Mononuclear cell (primary cell): ENCODE measurements around the gene TRIM75. TPM values are rescaled to one million over a fixed set of nuclear protein-coding genes. Genes with fewer than 3 reads are reported as not detected.
"Not testable (repeated sequence)": the region's sequence is repeated elsewhere in the genome, so short reads cannot be mapped to it uniquely, and the experiment has no call there.

ENCODE experiments used
- H3K27me3 ChIP-seq: 2 replicates; pipeline ENCODE4 v1.6.0; 2011; ENCODE audit warnings: low read length, control low read depth; ENCODE audit not compliant: insufficient read depth
- H3K4me1 ChIP-seq: 2 replicates; pipeline ENCODE4 v1.5.1; 2011; ENCODE audit warnings: mild to moderate bottlenecking, low read length, control low read depth; ENCODE audit not compliant: insufficient read depth
- H3K4me3 ChIP-seq: 2 replicates; pipeline ENCODE4 v1.5.1; 2011; ENCODE audit warnings: mild to moderate bottlenecking, low read length, moderate library complexity
- H3K9me3 ChIP-seq: 2 replicates; pipeline ENCODE4 v1.5.1; 2011; ENCODE audit warnings: low read depth, mild to moderate bottlenecking, control low read depth, low read length
- total RNA-seq: library from RNA; depleted of rRNA; stranded (reverse); fragments of >200 nt; gene quantifications from one replicate; pipeline ENCODE4 v1.2.3, GENCODE V29; 2012

TRIM75 gene
- total RNA-seq = not detected

DNA sequence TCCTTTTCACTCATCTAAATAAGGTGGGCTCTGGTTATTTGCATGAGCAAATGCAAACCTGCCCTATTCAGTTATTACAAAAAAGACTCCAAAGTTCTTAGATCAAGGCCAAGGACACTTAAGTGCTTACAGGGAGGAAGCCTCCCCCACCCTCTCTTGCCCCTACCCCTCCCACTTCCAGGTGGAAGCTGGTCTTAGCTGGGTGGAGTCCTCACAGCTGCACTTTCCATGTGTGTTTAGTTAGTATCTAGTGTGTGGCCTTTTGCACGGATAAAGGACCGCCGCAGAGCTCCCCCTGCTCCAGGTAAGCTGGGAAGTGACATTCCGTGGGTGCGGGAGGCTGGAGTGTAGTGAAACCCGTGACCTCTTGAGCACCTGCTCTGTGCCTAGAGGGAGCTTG is at the start of gene TRIM75:
Gene TRIM75, plus strand, starts transcription at position 222 of the 400 bp plus-strand sequence. CDS start 5,282 bp downstream, outside the sequence.
- H3K27me3 ChIP-seq = no peaks in the 10 kb centered on the region
- H3K4me3 ChIP-seq = no peak within 1 kb of the TSS
- no peaks in the 10 kb centered on the region for H3K9me3 ChIP-seq
- no peaks in the 10 kb centered on the region for H3K4me1 ChIP-seq

DNA sequence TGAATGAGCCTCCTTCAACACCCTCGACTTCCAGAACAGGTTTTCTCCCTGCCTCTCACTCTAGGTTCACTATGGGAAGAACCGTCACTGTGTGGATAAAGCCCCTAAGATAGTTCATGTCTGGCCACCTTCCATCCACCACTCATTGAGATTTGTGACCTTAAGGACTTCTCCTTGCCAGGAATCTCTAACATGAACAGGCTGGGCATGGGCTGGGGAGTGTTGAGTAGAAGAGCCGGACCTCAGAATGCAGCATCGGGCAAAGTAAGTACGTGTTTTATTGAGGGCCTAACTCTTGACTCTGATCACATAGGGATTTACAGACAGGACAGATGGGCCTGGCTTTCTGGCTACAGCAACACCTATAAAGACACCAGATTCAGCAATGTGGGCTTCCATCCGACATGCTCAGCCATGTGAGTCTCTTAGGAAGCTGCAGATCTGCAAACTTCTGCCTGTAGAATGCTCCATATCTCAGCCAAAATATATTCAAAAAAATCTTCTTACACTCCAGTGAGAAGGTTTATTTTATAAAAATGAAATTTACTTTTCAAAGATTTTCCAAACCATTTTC is 48.2 kb upstream of the TRIM75 start:
- no peaks in the 10 kb centered on the region for H3K9me3 ChIP-seq
- H3K27me3 ChIP-seq = peaks cover 3% of the 10 kb centered on the region
- no peak overlapping the region for H3K4me3 ChIP-seq
- H3K4me1 ChIP-seq = no peaks in the 10 kb centered on the region

- Histone ChIP-seq H3K4me1 (no peaks in the 10 kb centered on the region), H3K4me3 (no peak overlapping the region), H3K9me3 (no peaks in the 10 kb centered on the region), H3K27me3 (peaks cover 3% of the 10 kb centered on the region)
Observed at GRCh38 chr4:165006456-165006855, 47.2 kb upstream of the TRIM75 start.

GRCh38 chr4:165006886-165007285 is 46.8 kb upstream of the TRIM75 start:
- Histone ChIP-seq H3K4me3 (no peak overlapping the region), H3K27me3 (peaks cover 3% of the 10 kb centered on the region), H3K9me3 (no peaks in the 10 kb centered on the region), H3K4me1 (no peaks in the 10 kb centered on the region)

DNA sequence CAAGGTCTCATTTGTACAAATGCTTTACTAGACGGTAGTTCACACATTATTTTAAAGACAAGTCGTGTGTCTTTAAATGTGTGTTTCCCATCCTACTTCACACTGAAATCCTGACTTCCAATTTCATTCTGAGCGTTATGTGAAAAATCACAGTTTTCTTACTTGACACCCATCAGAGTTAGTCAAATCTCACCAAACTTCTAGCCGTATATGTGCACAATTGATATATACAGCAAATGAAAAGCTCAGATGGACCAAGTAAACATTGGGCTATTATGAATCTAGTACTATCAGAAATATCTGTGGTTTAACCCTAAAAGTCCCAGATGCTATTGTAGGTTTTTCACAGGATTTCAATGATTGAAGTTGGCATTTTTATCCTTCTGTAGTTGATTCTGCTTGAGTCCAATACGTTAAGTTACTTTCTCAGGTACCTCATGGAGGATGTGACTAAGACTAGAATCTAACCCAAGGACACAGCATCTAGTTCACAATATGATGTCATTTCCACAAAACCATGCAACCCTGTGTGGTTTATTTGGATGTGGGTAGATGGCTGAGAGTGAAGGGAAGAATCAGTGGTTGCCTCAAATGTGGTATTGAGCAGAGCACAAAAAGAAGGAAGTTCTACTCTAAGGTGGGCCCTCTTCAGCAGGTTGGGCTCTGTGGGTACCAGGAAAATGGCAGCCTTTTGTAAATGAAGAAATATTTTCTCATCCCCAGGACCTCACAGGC is 44.0 kb upstream of the TRIM75 start:
- Histone ChIP-seq H3K4me1 (no peaks in the 10 kb centered on the region), H3K4me3 (no peak overlapping the region), H3K27me3 (peaks cover 3% of the 10 kb centered on the region), H3K9me3 (no peaks in the 10 kb centered on the region)

GRCh38 chr4:165010487-165010886 is 43.2 kb upstream of the TRIM75 start:
- no peak overlapping the region for H3K4me3 ChIP-seq
- no peaks in the 10 kb centered on the region for H3K27me3 ChIP-seq
- H3K9me3 ChIP-seq = no peaks in the 10 kb centered on the region
- no peaks in the 10 kb centered on the region for H3K4me1 ChIP-seq

DNA sequence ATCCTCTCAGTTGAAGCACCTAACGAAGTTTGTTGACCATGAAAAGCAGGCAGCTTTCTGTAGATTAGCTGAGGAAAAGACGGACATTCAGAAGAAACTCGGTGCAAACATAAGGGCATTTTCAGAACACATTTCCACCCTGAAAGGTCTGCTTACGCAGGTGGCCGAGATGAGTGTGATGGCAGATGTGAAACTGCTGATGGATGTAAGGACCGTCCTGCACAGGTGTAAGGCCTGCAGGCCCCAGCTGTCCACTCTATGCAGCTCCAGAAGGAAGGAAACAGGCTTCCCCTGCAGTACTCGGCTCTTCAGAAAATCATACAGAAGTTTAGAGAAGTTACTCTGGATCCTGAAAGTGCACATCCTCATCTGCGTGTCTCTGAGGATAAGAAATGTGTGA is 42.7 kb upstream of the TRIM75 start:
- Histone ChIP-seq H3K4me3 (no peak overlapping the region), H3K27me3 (no peaks in the 10 kb centered on the region), H3K9me3 (no peaks in the 10 kb centered on the region), H3K4me1 (no peaks in the 10 kb centered on the region)

DNA sequence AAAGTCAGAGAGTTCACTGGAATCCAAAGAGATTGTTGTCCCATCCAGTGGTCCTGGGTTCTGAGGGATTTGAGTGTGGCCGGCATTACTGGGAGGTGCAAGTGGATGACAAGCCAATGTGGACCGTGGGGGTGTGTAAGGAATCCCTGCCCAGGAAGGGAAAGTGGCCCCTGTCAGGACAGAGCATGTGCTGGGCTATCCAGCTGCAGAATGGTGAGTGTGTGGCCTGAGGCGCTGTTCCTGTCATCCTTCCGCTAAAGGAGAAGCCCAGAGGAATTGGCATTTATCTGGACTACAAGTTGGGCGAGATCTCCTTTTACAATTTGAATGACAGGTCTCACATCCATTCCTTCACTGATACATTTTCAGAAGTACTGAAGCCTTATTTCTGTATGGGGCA is 42.3 kb upstream of the TRIM75 start:
- H3K9me3 ChIP-seq = no peaks in the 10 kb centered on the region

GRCh38 chr4:165013691-165014090 is 40.0 kb upstream of the TRIM75 start:
- Histone ChIP-seq H3K4me1 (no peaks in the 10 kb centered on the region), H3K9me3 (no peaks in the 10 kb centered on the region), H3K4me3 (no peak overlapping the region), H3K27me3 (no peaks in the 10 kb centered on the region)

More for the DNA sequence above, 42.3 kb upstream of the TRIM75 start:
- Histone ChIP-seq H3K4me3 (no peak overlapping the region), H3K4me1 (no peaks in the 10 kb centered on the region), H3K27me3 (no peaks in the 10 kb centered on the region)

DNA sequence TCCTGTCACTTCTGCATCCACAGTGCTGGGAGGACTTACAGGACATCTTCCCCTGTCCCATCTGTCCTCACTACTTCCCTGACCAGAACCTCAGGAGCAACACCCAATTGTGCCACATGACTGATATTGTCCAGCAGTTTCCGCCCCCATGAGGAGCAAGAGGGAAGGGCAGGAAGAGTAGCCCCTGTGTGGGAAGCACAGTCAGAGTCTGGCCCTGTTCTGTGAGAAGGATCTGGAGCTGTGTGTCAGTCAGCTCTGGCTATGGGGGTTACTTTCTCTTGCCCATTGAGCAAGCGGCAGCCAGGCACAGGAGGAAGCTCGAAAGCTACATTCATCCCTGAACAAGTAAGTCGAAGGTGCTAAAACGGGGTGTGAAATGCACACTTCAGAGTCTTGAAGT is 36.7 kb upstream of the TRIM75 start:
- no peak overlapping the region for H3K4me3 ChIP-seq
- no peaks in the 10 kb centered on the region for H3K4me1 ChIP-seq
- no peaks in the 10 kb centered on the region for H3K27me3 ChIP-seq
- H3K9me3 ChIP-seq = no peaks in the 10 kb centered on the region

DNA sequence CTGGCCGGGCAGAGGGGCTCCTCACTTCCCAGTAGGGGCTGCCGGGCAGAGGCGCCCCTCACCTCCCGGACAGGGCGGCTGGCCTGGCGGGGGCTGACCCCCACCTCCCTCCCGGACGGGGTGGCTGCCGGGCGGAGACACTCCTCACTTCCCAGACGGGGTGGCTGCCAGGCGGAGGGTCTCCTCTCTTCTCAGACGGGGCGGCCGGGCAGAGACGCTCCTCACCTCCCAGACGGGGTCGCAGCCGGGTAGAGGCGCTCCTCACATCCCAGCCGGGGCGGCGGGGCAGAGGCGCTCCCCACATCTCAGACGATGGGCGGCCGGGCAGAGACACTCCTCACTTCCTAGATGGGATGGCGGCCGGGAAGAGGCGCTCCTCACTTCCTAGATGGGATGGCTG is 33.7 kb upstream of the TRIM75 start:
- H3K9me3 ChIP-seq, H3K27me3 ChIP-seq, H3K4me3 ChIP-seq, H3K4me1 ChIP-seq: not testable (repeated sequence)

DNA sequence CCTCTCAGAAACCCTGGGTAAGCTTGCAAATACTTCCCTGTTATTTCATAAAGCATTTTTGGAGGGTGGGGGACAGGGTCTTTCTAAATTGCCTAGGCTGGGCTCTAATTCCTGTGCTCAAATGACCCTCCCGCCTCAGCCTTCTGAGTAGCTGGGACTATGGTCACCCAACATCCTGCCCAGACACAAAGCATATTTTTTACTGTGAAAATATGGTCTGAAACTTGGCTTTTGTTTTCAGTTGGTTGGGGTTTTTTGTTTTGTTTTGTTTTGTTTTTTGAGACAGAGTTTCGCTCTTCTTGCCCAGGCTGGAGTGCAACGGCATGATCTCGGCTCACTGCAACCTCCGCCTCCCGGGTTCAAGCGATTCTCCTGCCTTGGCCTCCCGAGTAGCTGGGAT is 27.9 kb upstream of the TRIM75 start:
- H3K4me3 ChIP-seq, H3K27me3 ChIP-seq, H3K9me3 ChIP-seq, H3K4me1 ChIP-seq: not testable (repeated sequence)

DNA sequence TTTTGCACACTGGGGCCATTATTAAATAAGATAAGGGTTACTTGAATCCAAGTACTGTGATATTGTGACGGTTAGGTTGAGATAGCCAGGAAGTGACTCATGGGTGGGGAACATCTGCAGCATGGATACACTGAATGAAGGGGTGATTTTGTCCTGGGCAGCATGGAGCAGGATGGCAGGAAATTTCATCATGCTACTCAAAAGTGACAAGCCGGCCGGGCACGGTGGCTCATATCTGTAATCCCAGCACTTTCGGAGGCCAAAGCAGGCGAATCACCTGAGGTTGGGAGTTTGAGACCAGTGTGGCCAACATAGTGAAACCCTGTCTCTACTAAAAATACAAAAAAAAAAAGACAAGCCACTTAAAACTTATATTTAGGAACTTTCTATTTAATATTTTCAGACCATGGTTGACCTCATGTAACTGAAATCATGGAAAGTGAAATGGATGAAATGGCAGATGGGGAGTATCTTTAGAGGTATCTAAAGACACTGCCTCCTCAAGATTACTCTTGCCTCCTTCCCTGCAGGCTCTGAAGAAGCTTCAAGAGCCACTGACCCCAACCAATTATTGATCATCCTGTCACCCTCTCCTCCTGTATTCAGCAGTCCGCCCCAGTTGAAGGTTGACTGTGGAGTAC is 25.8 kb upstream of the TRIM75 start:
- no peaks in the 10 kb centered on the region for H3K27me3 ChIP-seq
- H3K9me3 ChIP-seq = no peaks in the 10 kb centered on the region
- no peak overlapping the region for H3K4me3 ChIP-seq
- H3K4me1 ChIP-seq = no peaks in the 10 kb centered on the region

DNA sequence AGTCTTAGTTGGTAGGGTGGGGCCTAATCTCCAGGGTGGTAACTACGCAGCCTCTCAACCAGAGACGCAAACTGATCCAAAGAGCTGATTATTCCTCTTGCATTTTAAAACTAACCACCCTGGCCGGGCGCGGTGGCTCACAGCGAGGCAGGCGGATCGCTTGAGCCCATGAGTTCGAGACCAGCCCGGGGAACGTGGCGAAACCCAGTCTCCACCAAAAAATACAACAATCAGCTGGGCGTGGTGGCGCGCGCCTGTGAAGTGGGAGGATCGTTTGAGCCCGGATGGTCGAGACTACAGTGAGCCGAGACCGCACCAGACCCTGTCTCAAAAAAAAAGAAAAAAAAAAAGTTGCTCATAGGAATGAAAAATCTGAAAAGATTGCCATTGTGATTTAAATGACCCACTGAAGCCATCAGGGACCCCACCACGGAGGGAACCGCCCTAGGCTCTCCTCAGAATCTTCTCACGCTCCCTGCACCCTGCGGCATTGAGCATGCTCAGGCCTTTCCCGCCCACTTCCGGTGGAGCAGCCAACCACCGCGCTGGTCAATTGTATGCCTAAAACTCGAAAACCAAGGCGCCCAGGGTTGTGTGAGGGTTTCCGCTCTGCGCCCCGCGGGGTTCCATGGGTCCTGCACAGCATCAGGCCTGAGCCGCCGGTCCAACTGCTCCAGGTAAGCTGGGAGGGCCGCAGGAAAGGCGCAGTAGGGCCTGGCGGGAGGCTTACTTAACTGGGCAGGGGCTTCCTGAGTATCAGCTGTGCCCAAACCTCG is 22.0 kb upstream of the TRIM75 start, which contains the start of gene TRIM60:
Gene TRIM60, plus strand, starts transcription at position 564 of the 776 bp plus-strand sequence. CDS start 8,074 bp downstream, outside the sequence.
- Histone ChIP-seq H3K4me1 (no peaks in the 10 kb centered on the region), H3K4me3 (no peak within 1 kb of the TSS), H3K9me3 (no peaks in the 10 kb centered on the region), H3K27me3 (no peaks in the 10 kb centered on the region)

GRCh38 chr4:165048170-165048569 is 5.5 kb upstream of the TRIM75 start:
- no peaks in the 10 kb centered on the region for H3K27me3 ChIP-seq
- H3K4me1 ChIP-seq = no peaks in the 10 kb centered on the region
- no peaks in the 10 kb centered on the region for H3K9me3 ChIP-seq
- H3K4me3 ChIP-seq = no peak overlapping the region
